Stimulated activated naive B cell treated with anti-CD40 and anti-IgM and Interleukin-4, amounts not matched to agents 10 μg/mL and 1 μg/mL and 100 μg/mL, for 72 hours (primary cell): ENCODE measurements around the gene NR6A1.
A peak's percentile ranks its signal among the peaks of the same experiment; 100 is the strongest.

Source experiments
- ATAC-seq, 2 donors: fragments of 150-1000 bp; cut with Tn5 transposase; replicated peaks; 2 replicates each; pipeline ENCODE4 v1.10.0; 2021; ENCODE audit warnings: moderate library complexity in 1 of 2
- DNase-seq: peaks from one replicate; pipeline ENCODE4 v3.0.0; 2021
- H3K27ac Mint-ChIP-seq: one replicate; pipeline ENCODE4 v1.8.0; 2022; ENCODE audit warnings: mild to moderate bottlenecking, mixed read lengths
- H3K27me3 Mint-ChIP-seq, 2 donors: one replicate each; pipeline ENCODE4 v1.8.0; 2022; ENCODE audit warnings: mixed read lengths in 2 of 2
- H3K36me3 Mint-ChIP-seq, 2 donors: one replicate each; pipeline ENCODE4 v1.8.0; 2022; ENCODE audit warnings: mixed read lengths in 2 of 2, mild to moderate bottlenecking in 1 of 2
- H3K4me1 Mint-ChIP-seq, 2 donors: one replicate each; pipeline ENCODE4 v1.8.0; 2022; ENCODE audit warnings: mixed read lengths in 2 of 2, mild to moderate bottlenecking in 1 of 2
- H3K4me3 Mint-ChIP-seq, 2 donors: one replicate each; pipeline ENCODE4 v1.8.0; 2022; ENCODE audit warnings: mild to moderate bottlenecking in 2 of 2, mixed read lengths in 2 of 2, moderate library complexity in 1 of 2
- H3K9me3 Mint-ChIP-seq, 2 donors: one replicate each; pipeline ENCODE4 v1.8.0; 2022; ENCODE audit warnings: mixed read lengths in 2 of 2, mild to moderate bottlenecking in 1 of 2

Gene NR6A1

GRCh38 chr9:124468061-124468740 lies 302.9 kb downstream of the NR6A1 start:
- Mint-ChIP-seq H3K9me3 (peaks cover 0 to 3% of the 10 kb centered on the region in 2 donors), H3K4me1 (peaks cover 7 to 8% of the 10 kb centered on the region in 2 donors), H3K4me3 (no peak overlapping the region), H3K36me3 (no peaks in the 10 kb centered on the region), H3K27ac (no peak overlapping the region), H3K27me3 (peaks cover 27 to 42% of the 10 kb centered on the region in 2 donors)
- ATAC-seq, result peak; percentile 46 to 58
- DNase-seq, result no peak

- ATAC-seq (no peak), DNase-seq (no peak)
- no peak overlapping the region for H3K27ac Mint-ChIP-seq
- no peaks in the 10 kb centered on the region for H3K36me3 Mint-ChIP-seq
- H3K27me3 Mint-ChIP-seq, result peaks cover 26 to 37% of the 10 kb centered on the region in 2 donors
- H3K9me3 Mint-ChIP-seq, result peaks cover 0 to 3% of the 10 kb centered on the region in 2 donors
- no peak overlapping the region for H3K4me3 Mint-ChIP-seq
- H3K4me1 Mint-ChIP-seq, result peaks cover 7 to 8% of the 10 kb centered on the region in 2 donors
Observed at GRCh38 chr9:124467410-124468060, 303.6 kb downstream of the NR6A1 start.
